ENCODE data around the gene LPAR5. TPM values are rescaled to one million over a fixed set of nuclear protein-coding genes. Genes with fewer than 3 reads are reported as not detected.
A peak's percentile ranks its signal among the peaks of the same experiment; 100 is the strongest.

The LPAR5 gene
- total and polyA plus RNA-seq, 2 experiments from 2014 or later, result 0.32 to 0.38 TPM

DNA sequence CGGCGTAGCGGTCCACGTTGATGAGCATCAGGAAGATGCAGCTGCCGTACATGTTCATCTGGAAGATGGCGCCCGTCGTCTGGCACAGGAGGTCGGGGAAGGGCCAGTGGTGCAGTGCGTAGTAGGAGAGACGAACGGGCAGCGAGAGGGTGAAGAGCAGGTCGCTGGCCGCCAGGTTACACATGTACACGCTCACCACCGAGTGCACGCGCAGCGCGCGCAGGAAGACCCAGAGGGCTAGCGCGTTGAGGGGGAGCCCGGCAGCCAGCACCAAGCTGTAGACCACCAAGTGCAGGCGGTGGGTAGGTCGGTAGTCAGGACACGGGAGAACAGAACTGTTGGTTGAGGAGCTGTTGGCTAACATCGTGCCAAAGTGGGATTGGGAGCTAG is 14.9 kb downstream of the LPAR5 start (continued):
- TF ChIP-seq STAT1 (IDR thresholded peaks at IDR 0.05; ENCODE audit: unreplicated experiment), result no peak
- no peak for TF ChIP-seq JUNB (IDR thresholded peaks at IDR 0.05; ENCODE audit: unreplicated experiment)
- TF ChIP-seq ZNF114 (CRISPR knock-in tag; IDR thresholded peaks at IDR 0.05), result no peak
- TF ChIP-seq, protein P1, sequence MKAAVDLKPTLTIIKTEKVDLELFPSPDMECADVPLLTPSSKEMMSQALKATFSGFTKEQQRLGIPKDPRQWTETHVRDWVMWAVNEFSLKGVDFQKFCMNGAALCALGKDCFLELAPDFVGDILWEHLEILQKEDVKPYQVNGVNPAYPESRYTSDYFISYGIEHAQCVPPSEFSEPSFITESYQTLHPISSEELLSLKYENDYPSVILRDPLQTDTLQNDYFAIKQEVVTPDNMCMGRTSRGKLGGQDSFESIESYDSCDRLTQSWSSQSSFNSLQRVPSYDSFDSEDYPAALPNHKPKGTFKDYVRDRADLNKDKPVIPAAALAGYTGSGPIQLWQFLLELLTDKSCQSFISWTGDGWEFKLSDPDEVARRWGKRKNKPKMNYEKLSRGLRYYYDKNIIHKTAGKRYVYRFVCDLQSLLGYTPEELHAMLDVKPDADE (IDR thresholded peaks at IDR 0.05), result no peak

DNA sequence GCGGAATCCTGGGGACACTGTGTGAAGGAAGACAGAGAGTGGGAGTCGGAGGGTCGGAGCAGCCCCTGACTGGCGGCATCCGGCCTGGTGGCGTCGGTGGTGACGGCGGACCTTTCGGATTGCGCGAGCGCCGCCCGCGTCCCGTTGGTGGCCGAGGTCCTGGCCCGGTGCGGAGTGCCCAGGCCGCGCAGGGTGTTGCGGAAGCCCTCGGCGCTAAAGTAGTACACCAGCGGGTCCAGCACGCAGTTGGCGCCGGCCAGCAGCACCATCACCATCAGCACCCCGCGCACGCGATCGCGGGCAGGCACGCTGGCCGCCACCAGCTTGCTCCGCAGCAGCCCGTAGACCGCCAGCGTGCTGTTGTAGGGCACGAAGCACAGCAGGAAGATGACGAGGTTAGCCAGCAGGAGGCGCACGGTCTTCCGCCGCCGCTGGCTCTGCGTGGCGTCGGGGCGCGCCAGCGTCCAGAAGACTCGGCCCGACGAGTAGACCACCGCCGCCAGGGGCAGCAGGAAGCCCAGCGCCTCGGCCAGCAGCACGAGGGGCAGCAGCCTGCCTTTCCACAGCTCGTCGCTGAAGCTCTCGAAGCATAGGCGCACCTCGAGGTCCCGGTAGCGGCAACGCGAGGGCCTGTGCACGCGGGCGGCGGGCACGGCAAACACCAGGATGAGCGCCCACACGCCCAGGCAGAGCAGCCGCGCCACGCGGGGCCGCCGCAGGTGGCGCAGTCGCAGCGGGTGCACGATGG is 15.4 kb downstream of the LPAR5 start:
- H2AFZ ChIP-seq, result peak overlapping the region; percentile 100
- peak overlapping the region; percentile 55 for H3K4me3 ChIP-seq
- peaks cover 4% of the 10 kb centered on the region; the same call in 1 of the 2 replicates for H3K4me1 ChIP-seq (ENCODE audit: insufficient read depth)
- H3K4me2 ChIP-seq, result peak overlapping the region; percentile 81
- H3K27me3 ChIP-seq (ENCODE audit: insufficient read depth), result peaks cover 33% of the 10 kb centered on the region
- Mint-ChIP-seq H3K9me3 (peaks cover 3% of the 10 kb centered on the region; the same call in 1 of the 3 replicates), H3K36me3 (ENCODE audit: low read depth) (no peaks in the 10 kb centered on the region; the same call in 2 of the 3 replicates), H3K4me3 (peak overlapping the region; percentile 55), H3K27me3 (ENCODE audit: insufficient read depth, low read depth, poor library complexity) (peaks cover 26% of the 10 kb centered on the region), H3K27ac (no peak overlapping the region), H3K4me1 (peaks cover 12% of the 10 kb centered on the region)
- H3K27ac ChIP-seq (ENCODE audit: low read depth), result no peak overlapping the region
- no peaks in the 10 kb centered on the region for H4K20me1 ChIP-seq (replicated peaks; ENCODE audit: insufficient read depth)
- H3K79me2 ChIP-seq (replicated peaks; ENCODE audit: insufficient read depth), result no peaks in the 10 kb centered on the region
- H3K9me2 ChIP-seq (ENCODE audit: insufficient read depth), result peaks cover 4% of the 10 kb centered on the region; the same call in 1 of the 2 replicates
- peak; percentile 92 for ATAC-seq
- peaks cover 10% of the 10 kb centered on the region; the same call in 1 of the 2 replicates for H3F3A ChIP-seq (replicated peaks; ENCODE audit: low read depth)
- TF ChIP-seq, protein P2, sequence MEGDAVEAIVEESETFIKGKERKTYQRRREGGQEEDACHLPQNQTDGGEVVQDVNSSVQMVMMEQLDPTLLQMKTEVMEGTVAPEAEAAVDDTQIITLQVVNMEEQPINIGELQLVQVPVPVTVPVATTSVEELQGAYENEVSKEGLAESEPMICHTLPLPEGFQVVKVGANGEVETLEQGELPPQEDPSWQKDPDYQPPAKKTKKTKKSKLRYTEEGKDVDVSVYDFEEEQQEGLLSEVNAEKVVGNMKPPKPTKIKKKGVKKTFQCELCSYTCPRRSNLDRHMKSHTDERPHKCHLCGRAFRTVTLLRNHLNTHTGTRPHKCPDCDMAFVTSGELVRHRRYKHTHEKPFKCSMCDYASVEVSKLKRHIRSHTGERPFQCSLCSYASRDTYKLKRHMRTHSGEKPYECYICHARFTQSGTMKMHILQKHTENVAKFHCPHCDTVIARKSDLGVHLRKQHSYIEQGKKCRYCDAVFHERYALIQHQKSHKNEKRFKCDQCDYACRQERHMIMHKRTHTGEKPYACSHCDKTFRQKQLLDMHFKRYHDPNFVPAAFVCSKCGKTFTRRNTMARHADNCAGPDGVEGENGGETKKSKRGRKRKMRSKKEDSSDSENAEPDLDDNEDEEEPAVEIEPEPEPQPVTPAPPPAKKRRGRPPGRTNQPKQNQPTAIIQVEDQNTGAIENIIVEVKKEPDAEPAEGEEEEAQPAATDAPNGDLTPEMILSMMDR (conservative IDR thresholded peaks at IDR 0.05; ENCODE audit: low read depth in 2 of 2), result peak; percentile 61 to 94
- TF ChIP-seq NANOG (IDR thresholded peaks at IDR 0.05; ENCODE audit: borderline replicate concordance) (no peak), POLR2AphosphoS5 (IDR thresholded peaks at IDR 0.05; ENCODE audit: low read depth) (peak; percentile 63), CREB1 (CRISPR knock-in tag; IDR thresholded peaks at IDR 0.05; ENCODE audit: low read depth) (peak; percentile 80), JUNB (IDR thresholded peaks at IDR 0.05; ENCODE audit: unreplicated experiment) (no peak)
- H3K36me3 ChIP-seq (ENCODE audit: insufficient read depth), result no peaks in the 10 kb centered on the region
- DNase-seq (ENCODE audit: low spot score), result peak; percentile 95

DNA sequence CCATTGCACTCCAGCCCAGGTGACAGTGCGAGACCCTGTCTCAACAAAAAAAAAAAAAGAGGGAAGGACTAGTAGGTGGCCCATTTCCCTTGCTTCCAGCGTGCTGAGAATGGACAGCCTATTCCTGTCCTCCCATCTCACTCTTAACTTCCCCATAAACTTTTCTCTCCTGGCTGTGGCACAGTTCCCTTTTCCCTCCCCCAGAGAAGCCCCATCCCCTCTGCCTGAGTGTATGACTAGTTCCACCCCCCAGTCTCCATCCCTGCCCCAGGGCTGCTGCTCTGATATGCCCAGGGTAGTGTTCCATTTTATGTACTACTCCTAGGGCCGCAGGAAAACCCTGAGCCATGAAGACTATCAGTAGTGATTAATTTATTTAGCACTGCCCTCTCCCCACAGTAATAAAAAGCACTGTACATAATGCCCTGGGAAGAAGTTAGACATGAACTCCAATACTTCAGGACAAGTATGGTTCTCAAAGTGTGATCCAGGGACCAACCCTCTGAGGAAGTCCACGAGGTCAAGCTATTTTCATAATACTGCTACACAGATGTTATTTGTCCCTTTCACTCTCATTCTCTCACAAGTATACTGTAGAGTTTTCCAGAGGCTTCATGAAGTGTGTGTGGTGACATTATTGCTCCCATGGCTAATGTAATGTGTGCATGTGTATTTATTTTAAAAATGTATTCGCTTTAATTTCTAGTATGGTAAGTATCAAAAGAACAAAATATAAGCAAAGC is 17.1 kb downstream of the LPAR5 start:
- no peak for DNase-seq (ENCODE audit: low spot score)
- TF ChIP-seq ZNF114 (CRISPR knock-in tag; IDR thresholded peaks at IDR 0.05) (no peak), EZH2 (IDR thresholded peaks at IDR 0.05; ENCODE audit: low read depth, unreplicated experiment) (no peak), NANOG (IDR thresholded peaks at IDR 0.05; ENCODE audit: borderline replicate concordance) (no peak), ZNF331 (CRISPR knock-in tag; IDR thresholded peaks at IDR 0.05; ENCODE audit: low read depth) (no peak), JUNB (IDR thresholded peaks at IDR 0.05; ENCODE audit: unreplicated experiment) (no peak), POLR2AphosphoS5 (IDR thresholded peaks at IDR 0.05; ENCODE audit: low read depth) (no peak), CREB1 (CRISPR knock-in tag; IDR thresholded peaks at IDR 0.05; ENCODE audit: low read depth) (no peak)
- TF ChIP-seq, protein P2 (conservative IDR thresholded peaks at IDR 0.05; ENCODE audit: low read depth in 2 of 2), result no peak

More for the DNA sequence above, 17.1 kb downstream of the LPAR5 start:
- no peak for ATAC-seq
- Mint-ChIP-seq H3K4me1 (peaks cover 21% of the 10 kb centered on the region), H3K27ac (no peak overlapping the region), H3K9me3 (peaks cover 3% of the 10 kb centered on the region; the same call in 1 of the 3 replicates), H3K36me3 (ENCODE audit: low read depth) (no peaks in the 10 kb centered on the region; the same call in 2 of the 3 replicates), H3K27me3 (ENCODE audit: insufficient read depth, low read depth, poor library complexity) (peaks cover 26% of the 10 kb centered on the region), H3K4me3 (peak overlapping the region; percentile 29; the same call in 1 of the 3 replicates)
- peaks cover 33% of the 10 kb centered on the region for H3K27me3 ChIP-seq (ENCODE audit: insufficient read depth)
- H2AFZ ChIP-seq, result no peak overlapping the region
- H3K4me3 ChIP-seq, result no peak overlapping the region
- H3K4me1 ChIP-seq (ENCODE audit: insufficient read depth), result peaks cover 9% of the 10 kb centered on the region
- H3K9me2 ChIP-seq (ENCODE audit: insufficient read depth), result peaks cover 8% of the 10 kb centered on the region
- H3F3A ChIP-seq (replicated peaks; ENCODE audit: low read depth), result peaks cover 16% of the 10 kb centered on the region; the same call in 1 of the 2 replicates
- H3K4me2 ChIP-seq, result no peak overlapping the region
- H3K79me2 ChIP-seq (replicated peaks; ENCODE audit: insufficient read depth), result no peaks in the 10 kb centered on the region
- H3K36me3 ChIP-seq (ENCODE audit: insufficient read depth), result no peaks in the 10 kb centered on the region
- H3K27ac ChIP-seq (ENCODE audit: low read depth), result no peak overlapping the region
- no peaks in the 10 kb centered on the region for H4K20me1 ChIP-seq (replicated peaks; ENCODE audit: insufficient read depth)
